Measurements from ENCODE around the gene CCDC141.

DNA sequence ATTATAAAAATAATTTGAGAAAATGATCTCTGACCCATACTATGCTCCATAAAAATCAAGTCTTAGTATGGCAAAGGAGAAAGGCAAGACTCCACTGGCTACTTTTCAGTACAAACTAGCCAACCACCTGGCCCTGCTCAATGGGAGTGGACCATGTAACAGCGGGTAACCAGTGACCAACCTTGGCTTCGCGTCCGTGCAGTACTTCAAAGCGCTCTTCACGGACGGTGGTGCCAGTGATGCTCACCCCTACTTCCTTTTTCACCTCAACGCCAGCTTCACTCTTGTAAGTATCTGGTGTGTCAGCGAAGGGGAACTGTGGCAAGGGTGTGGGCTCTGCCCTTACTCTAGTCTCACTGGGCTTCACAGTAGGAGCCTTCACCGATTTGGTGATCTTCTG is 266.0 kb downstream of the CCDC141 start:
- TF ChIP-seq POLR2A (IDR thresholded peaks at IDR 0.05; ENCODE audit: low read length), result no peak
- no peak for TF ChIP-seq GATA1 (IDR thresholded peaks at IDR 0.05; ENCODE audit: low read depth, low read length)

Measured in erythroblast (primary cell).